Ovary (tissue), 9 donors: ENCODE data around the gene ANKRD60. TPM values are rescaled to one million over a fixed set of nuclear protein-coding genes. Genes with fewer than 3 reads are reported as not detected.

Source experiments
- DNase-seq, 5 donors: peaks; one replicate each; pipeline ENCODE4 v3.0.0-alpha.2; 2019 to 2020
- H3K27ac ChIP-seq, 2 donors: fragments of 200-600 bp; one replicate each; pipeline versions ENCODE4 v1.5.1 to v1.8.0; 2019 to 2022
- H3K27me3 ChIP-seq: fragments of 200-600 bp; one replicate; pipeline ENCODE4 v1.8.0; 2022
- H3K36me3 ChIP-seq: fragments of 200-600 bp; sonication (generic); one replicate; pipeline ENCODE4 v1.5.1; 2019
- H3K4me1 ChIP-seq: one replicate; pipeline ENCODE4 v1.8.1; 2013; ENCODE audit warnings: mild to moderate bottlenecking, moderate library complexity; ENCODE audit not compliant: insufficient read depth
- H3K4me3 ChIP-seq: fragments of 200-600 bp; sonication (generic); one replicate; pipeline ENCODE4 v1.5.1; 2017
- H3K9me3 ChIP-seq, 2 donors: fragments of 200-600 bp in 1 of 2; sonication (generic) in 1 of 2; one replicate each; pipeline versions ENCODE4 v1.5.1 to v1.8.1; 2013 to 2019; ENCODE audit warnings: mild to moderate bottlenecking in 1 of 2, moderate library complexity in 1 of 2
- CTCF ChIP-seq, 3 donors: fragments of 450-650 bp in 2 of 3; fragments of 200-600 bp in 1 of 3; IDR thresholded peaks; one replicate each; pipeline versions ENCODE4 v1.5.1 to v1.8.0; 2016 to 2022; ENCODE audit warnings: antibody characterized with exemption in 3 of 3, mild to moderate bottlenecking in 1 of 3
- EP300 ChIP-seq: sonication (generic); formaldehyde crosslinking; IDR thresholded peaks from one replicate; pipeline ENCODE4 v1.6.1; 2017; ENCODE audit warnings: antibody characterized with exemption
- POLR2A ChIP-seq: fragments of 450-650 bp; IDR thresholded peaks from one replicate; pipeline ENCODE4 v1.6.1; 2017; ENCODE audit warnings: antibody characterized with exemption, mild to moderate bottlenecking, moderate library complexity
- WGBS, 3 donors: extraction: QIAGEN DNeasy Blood & Tissue Kit in 1 of 3; methylation state at CpG; one replicate each; pipeline versions ENCODE4 v1.1.5 to v1.1.7; 2013 to 2017; 5-methylcytosine and 5-hydroxymethylcytosine counted together
- intact Hi-C, 4 donors: fragments of 100-400 bp; cut with DNase I; formaldehyde crosslinking; loops; one replicate each; pipeline versions ENCODE4 v1.11.0 to v1.15.1; 2022 to 2023
- polyA plus RNA-seq, 2 donors: library from polyadenylated mRNA; stranded (reverse); fragments of 200-250 nt in 1 of 2; fragments of 350-450 nt in 1 of 2; fragmentation: Illumina TruSeq in 1 of 2; extraction: RNeasy Lipid Tissue Mini Kit (QIAGEN cat#74804) in 1 of 2; gene quantifications; one replicate each; pipeline ENCODE4 v1.2.3, GENCODE V29; 2013 to 2014
- total RNA-seq, 7 donors: library from RNA; depleted of rRNA in 2 of 7; stranded (reverse); fragments of >200 nt in 2 of 7; fragmentation: NEBNext Ultra II Directional in 3 of 7; extraction: Animal tissue kit (Norgen Biotek cat#: 25700) in 3 of 7; gene quantifications; one replicate each; pipeline versions ENCODE4 v1.1.0 to v1.2.4, GENCODE V29; 2016 to 2023
- donor health status: DM: no; HTN: no; CAD: no; lungs with moderate emphysema.
- donor health status: DM: no; HTN: no; CAD: no.
- donor health status: Bipolar disorder and iron deficiency.
- donor health status: DM: yes; HTN: yes; CAD: no.
- donor health status: DM: no; HTN: no; CAD: no.
- donor health status: DM: yes; HTN: yes; CAD: no.

Gene ANKRD60
- total and polyA plus RNA-seq, 9 donors = not detected

GRCh38 chr20:58215116-58215515 lies 13.3 kb downstream of the ANKRD60 start:
- intact Hi-C loops = loop anchor here in 1 of 4 donors (10.0 kb wide), 1 partner anchor 700 kb away; no protein-coding TSS in a partner anchor
- no peaks in the 10 kb centered on the region for H3K36me3 ChIP-seq
- no peak overlapping the region for H3K4me3 ChIP-seq
- no peaks in the 10 kb centered on the region for H3K4me1 ChIP-seq
- no peaks in the 10 kb centered on the region for H3K27me3 ChIP-seq
- DNase-seq = no peak
- no peak overlapping the region for H3K27ac ChIP-seq
- TF ChIP-seq EP300 (no peak), CTCF (IDR thresholded peaks at IDR 0.05) (no peak), POLR2A (no peak)
- H3K9me3 ChIP-seq = peaks cover 0 to 5% of the 10 kb centered on the region in 2 donors
- 87 to 91% (median 87%) methylated on average over 6 of the region's 6 CpGs for WGBS, 3 donors

- H3K27me3 ChIP-seq = no peaks in the 10 kb centered on the region
- no peak for TF ChIP-seq POLR2A
- no peak for TF ChIP-seq CTCF (IDR thresholded peaks at IDR 0.05)
- TF ChIP-seq EP300 = no peak
- H3K4me1 ChIP-seq = no peaks in the 10 kb centered on the region
- H3K27ac ChIP-seq = no peak overlapping the region
- H3K36me3 ChIP-seq = no peaks in the 10 kb centered on the region
- WGBS, 3 donors = 84 to 88% (median 87%) methylated on average over 8 of the region's 8 CpGs
- H3K4me3 ChIP-seq = no peak overlapping the region
- H3K9me3 ChIP-seq = peaks cover 0 to 5% of the 10 kb centered on the region in 2 donors
- DNase-seq = no peak
- intact Hi-C loops = loop anchor here in 2 of 4 donors (5.0 to 10.0 kb wide), 2 partner anchors 697 to 700 kb away; no protein-coding TSS in a partner anchor
Observed at GRCh38 chr20:58214310-58214709, 14.1 kb downstream of the ANKRD60 start.

GRCh38 chr20:58213716-58214115 lies 14.7 kb downstream of the ANKRD60 start:
- WGBS, 3 donors = 60 to 69% (median 67%) methylated on average over 5 of the region's 5 CpGs
- intact Hi-C loops = loop anchor here in 2 of 4 donors (5.0 to 10.0 kb wide), 2 partner anchors 696 to 699 kb away; no protein-coding TSS in a partner anchor
- DNase-seq = no peak

GRCh38 chr20:58213121-58213520 lies 15.3 kb downstream of the ANKRD60 start:
- no peak for DNase-seq
- no peak for TF ChIP-seq POLR2A
- Histone ChIP-seq H3K36me3 (no peaks in the 10 kb centered on the region), H3K27ac (no peak overlapping the region), H3K4me3 (no peak overlapping the region), H3K4me1 (no peaks in the 10 kb centered on the region), H3K9me3 (no peaks in the 10 kb centered on the region), H3K27me3 (no peaks in the 10 kb centered on the region)
- intact Hi-C loops = loop anchor here in 2 of 4 donors (5.0 to 10.0 kb wide), 2 partner anchors 696 to 698 kb away; no protein-coding TSS in a partner anchor
- 13 to 49% (median 21%) methylated on average over 8 of the region's 8 CpGs for WGBS, 3 donors

More at GRCh38 chr20:58213716-58214115, 14.7 kb downstream of the ANKRD60 start:
- H3K4me1 ChIP-seq = no peaks in the 10 kb centered on the region
- no peak overlapping the region for H3K27ac ChIP-seq
- H3K36me3 ChIP-seq = no peaks in the 10 kb centered on the region
- TF ChIP-seq EP300 (no peak), POLR2A (no peak), CTCF (IDR thresholded peaks at IDR 0.05) (no peak)
- no peaks in the 10 kb centered on the region for H3K27me3 ChIP-seq
- peaks cover 0 to 2% of the 10 kb centered on the region in 2 donors for H3K9me3 ChIP-seq
- H3K4me3 ChIP-seq = no peak overlapping the region

GRCh38 chr20:58212636-58213035 lies 15.8 kb downstream of the ANKRD60 start:
- Histone ChIP-seq H3K4me1 (no peaks in the 10 kb centered on the region), H3K36me3 (no peaks in the 10 kb centered on the region), H3K27me3 (no peaks in the 10 kb centered on the region), H3K4me3 (no peak overlapping the region), H3K27ac (no peak overlapping the region), H3K9me3 (no peaks in the 10 kb centered on the region)
- DNase-seq = no peak
- intact Hi-C loops = loop anchor here in 2 of 4 donors (5.0 to 10.0 kb wide), 2 partner anchors 695 to 698 kb away; no protein-coding TSS in a partner anchor
- WGBS, 3 donors = 68 to 75% (median 69%) methylated on average over 17 of the region's 17 CpGs
- no peak for TF ChIP-seq CTCF (IDR thresholded peaks at IDR 0.05)
- TF ChIP-seq EP300 = no peak
- TF ChIP-seq POLR2A = no peak
